Right kidney (tissue), 1 donor: Measurements from ENCODE around the gene CTIF.

Experiments used
- DNase-seq: peaks from one replicate; pipeline ENCODE4 v3.0.0-alpha.2; 2016

CTIF gene

GRCh38 chr18:48753691-48754090, 214.9 kb downstream of the CTIF start:
- DNase-seq = no peak

- no peak for DNase-seq
These were observed 215.7 kb downstream of the CTIF start for GRCh38 chr18:48754559-48754958.

- no peak for DNase-seq
These were observed 216.2 kb downstream of the CTIF start for GRCh38 chr18:48754993-48755473.

- no peak for DNase-seq
These were observed 217.8 kb downstream of the CTIF start for GRCh38 chr18:48756511-48757226.

- DNase-seq = no peak
These were observed 218.5 kb downstream of the CTIF start for GRCh38 chr18:48757367-48757766.

GRCh38 chr18:48757906-48758305, 219.1 kb downstream of the CTIF start:
- DNase-seq = no peak

- DNase-seq = no peak
These were observed 222.8 kb downstream of the CTIF start for GRCh38 chr18:48761582-48761981.

- no peak for DNase-seq
These were observed 223.2 kb downstream of the CTIF start for GRCh38 chr18:48762022-48762421.

- DNase-seq = no peak
These were observed 224.2 kb downstream of the CTIF start for GRCh38 chr18:48762836-48763718.

- no peak for DNase-seq
These were observed 224.9 kb downstream of the CTIF start for GRCh38 chr18:48763719-48764100.

GRCh38 chr18:48765053-48765452, 226.2 kb downstream of the CTIF start:
- DNase-seq = no peak

GRCh38 chr18:48766026-48766425, 227.2 kb downstream of the CTIF start:
- no peak for DNase-seq

GRCh38 chr18:48766487-48766886, 227.7 kb downstream of the CTIF start:
- no peak for DNase-seq

- no peak for DNase-seq
These were observed 228.4 kb downstream of the CTIF start for GRCh38 chr18:48767090-48767690.

- DNase-seq = no peak
These were observed 230.3 kb downstream of the CTIF start for GRCh38 chr18:48769006-48769636.

- no peak for DNase-seq
These were observed 231.4 kb downstream of the CTIF start for GRCh38 chr18:48770243-48770642.

GRCh38 chr18:48771641-48772375, 233.0 kb downstream of the CTIF start:
- DNase-seq = peak; percentile 61

GRCh38 chr18:48772457-48772856, 233.6 kb downstream of the CTIF start:
- no peak for DNase-seq

GRCh38 chr18:48773821-48774220, 235.0 kb downstream of the CTIF start:
- DNase-seq = no peak

GRCh38 chr18:48774941-48775340, 236.1 kb downstream of the CTIF start:
- no peak for DNase-seq

GRCh38 chr18:48775372-48776155, 236.7 kb downstream of the CTIF start:
- no peak for DNase-seq
